Liver (tissue), 9 donors: ENCODE measurements around the gene TRPC4. TPM values are rescaled to one million over a fixed set of nuclear protein-coding genes. Genes with fewer than 3 reads are reported as not detected.

Experiments used
- DNase-seq: peaks from one replicate; pipeline ENCODE4 v3.0.0-alpha.2; 2017; ENCODE audit warnings: low spot score
- H3K27ac ChIP-seq, 2 donors: one replicate each; pipeline ENCODE4 v1.7.0; 2013; ENCODE audit warnings: inconsistent platforms in 2 of 2, low read length in 2 of 2, control low read depth in 1 of 2, low read depth in 1 of 2, mild to moderate bottlenecking in 1 of 2
- H3K27me3 ChIP-seq, 4 donors: one replicate each; pipeline versions ENCODE4 v1.6.1 to v1.7.0; 2013; ENCODE audit warnings: low read length in 3 of 4, inconsistent platforms in 1 of 4, mild to moderate bottlenecking in 1 of 4, moderate library complexity in 1 of 4; ENCODE audit not compliant: control insufficient read depth in 4 of 4, insufficient read depth in 4 of 4
- H3K36me3 ChIP-seq, 4 donors: one replicate each; pipeline versions ENCODE4 v1.6.1 to v1.7.0; 2013; ENCODE audit warnings: low read length in 3 of 4, mild to moderate bottlenecking in 3 of 4, low read depth in 1 of 4, moderate library complexity in 1 of 4; ENCODE audit not compliant: control insufficient read depth in 4 of 4, insufficient read depth in 3 of 4
- H3K4me1 ChIP-seq, 4 donors: one replicate each; pipeline versions ENCODE4 v1.6.1 to v1.7.0; 2013; ENCODE audit warnings: low read length in 3 of 4, mild to moderate bottlenecking in 3 of 4, moderate library complexity in 1 of 4; ENCODE audit not compliant: control insufficient read depth in 4 of 4, insufficient read depth in 4 of 4
- H3K4me3 ChIP-seq, 3 donors: one replicate each; pipeline versions ENCODE4 v1.6.1 to v1.7.0; 2013; ENCODE audit warnings: low read length in 3 of 3, control low read depth in 1 of 3, low read depth in 1 of 3, mild to moderate bottlenecking in 1 of 3
- H3K9ac ChIP-seq, 2 donors: one replicate each; pipeline ENCODE4 v1.7.0; 2013; ENCODE audit warnings: low read length in 2 of 2, mild to moderate bottlenecking in 2 of 2, moderate library complexity in 2 of 2, control low read depth in 1 of 2, low read depth in 1 of 2
- H3K9me3 ChIP-seq, 4 donors: one replicate each; pipeline versions ENCODE4 v1.6.1 to v1.7.0; 2013; ENCODE audit warnings: low read length in 3 of 4; ENCODE audit not compliant: control insufficient read depth in 4 of 4
- EGR1 ChIP-seq, 2 donors: IDR thresholded peaks; 2 replicates each; pipeline ENCODE4 v1.6.1; 2016 to 2018; ENCODE audit warnings: antibody characterized with exemption in 2 of 2, low read depth in 2 of 2
- FOXA1 ChIP-seq: IDR thresholded peaks from 2 replicates; pipeline ENCODE4 v1.6.1; 2016; ENCODE audit warnings: antibody characterized with exemption
- FOXA2 ChIP-seq: IDR thresholded peaks from 2 replicates; pipeline ENCODE4 v1.6.1; 2016; ENCODE audit warnings: antibody characterized with exemption
- GABPA ChIP-seq, 2 donors: IDR thresholded peaks in 1 of 2; conservative IDR thresholded peaks in 1 of 2; 2 replicates each; pipeline ENCODE4 v1.6.1; 2016; ENCODE audit warnings: antibody characterized with exemption in 2 of 2, mild to moderate bottlenecking in 1 of 2, moderate library complexity in 1 of 2
- HNF4A ChIP-seq, 2 donors: conservative IDR thresholded peaks; 2 replicates each; pipeline ENCODE4 v1.6.1; 2016; ENCODE audit warnings: antibody characterized with exemption in 2 of 2, mild to moderate bottlenecking in 2 of 2
- HNF4G ChIP-seq: IDR thresholded peaks from 2 replicates; pipeline ENCODE4 v1.6.1; 2016; ENCODE audit warnings: antibody characterized with exemption
- JUND ChIP-seq, 2 donors: IDR thresholded peaks; 2 replicates each; pipeline ENCODE4 v1.6.1; 2016; ENCODE audit warnings: antibody characterized with exemption in 2 of 2
- NR2F2 ChIP-seq: IDR thresholded peaks from 2 replicates; pipeline ENCODE4 v1.6.1; 2016; ENCODE audit warnings: antibody characterized with exemption
- RAD21 ChIP-seq, 2 donors: IDR thresholded peaks; 2 replicates each; pipeline ENCODE4 v1.6.1; 2016; ENCODE audit warnings: antibody characterized with exemption in 2 of 2, mild to moderate bottlenecking in 2 of 2
- RXRA ChIP-seq, 2 donors: IDR thresholded peaks; 2 replicates each; pipeline ENCODE4 v1.6.1; 2017 to 2018; ENCODE audit warnings: antibody characterized with exemption in 2 of 2, mild to moderate bottlenecking in 1 of 2
- SP1 ChIP-seq: IDR thresholded peaks from 2 replicates; pipeline ENCODE4 v1.6.1; 2018; ENCODE audit warnings: antibody characterized with exemption, mild to moderate bottlenecking
- TAF1 ChIP-seq: conservative IDR thresholded peaks from 2 replicates; pipeline ENCODE4 v1.6.1; 2016; ENCODE audit warnings: antibody characterized with exemption, mild to moderate bottlenecking
- YY1 ChIP-seq: IDR thresholded peaks from 2 replicates; pipeline ENCODE4 v1.6.1; 2016; ENCODE audit warnings: antibody characterized with exemption, mild to moderate bottlenecking
- WGBS: extraction: QIAGEN DNeasy Blood & Tissue Kit; methylation state at CpG from one replicate; pipeline ENCODE4 v1.1.7; 2013; 5-methylcytosine and 5-hydroxymethylcytosine counted together
- polyA plus RNA-seq, 2 donors: library from polyadenylated mRNA; stranded (reverse) in 1 of 2; unstranded in 1 of 2; fragments of 200-250 nt in 1 of 2; fragments of >200 nt in 1 of 2; fragmentation: Nextera tagmentation in 1 of 2; extraction: Ambion mirVana in 1 of 2; gene quantifications; one replicate each; pipeline versions ENCODE4 v1.2.1 to v1.2.3, GENCODE V29; 2013 to 2015
- total RNA-seq, 2 donors: library from RNA; depleted of rRNA; stranded (reverse); fragments of >200 nt; gene quantifications; one replicate each; pipeline ENCODE4 v1.2.3, GENCODE V29; 2014
- TF ChIP-seq, protein P1 (sequence below): fragments of 150-350 bp; IDR thresholded peaks from 2 replicates; pipeline ENCODE4 v1.5.1; 2017; ENCODE audit warnings: improper control_type of control experiment, low read depth, low read length; ENCODE audit not compliant: missing input control
- TF ChIP-seq, protein P2 (sequence below): IDR thresholded peaks from 2 replicates; pipeline ENCODE4 v1.6.1; 2016; ENCODE audit warnings: antibody characterized with exemption
- TF ChIP-seq, protein P3 (sequence below): IDR thresholded peaks from 2 replicates; pipeline ENCODE4 v1.6.1; 2016; ENCODE audit warnings: antibody characterized with exemption, mild to moderate bottlenecking
- TF ChIP-seq, protein P4 (sequence below): IDR thresholded peaks from 2 replicates; pipeline ENCODE4 v1.6.1; 2016; ENCODE audit warnings: antibody characterized with exemption
- TF ChIP-seq, protein P5 (sequence below): IDR thresholded peaks from 2 replicates; pipeline ENCODE4 v1.6.1; 2016; ENCODE audit warnings: antibody characterized with exemption
- donor health status: healthy.
- donor health status: healthy.
- donor health status: healthy.
- donor health status: healthy.
- donor health status: healthy.

The TRPC4 gene
- total and polyA plus RNA-seq, 4 donors, result 0.04 to 0.17 (median 0.05) TPM; not detected in 1

DNA sequence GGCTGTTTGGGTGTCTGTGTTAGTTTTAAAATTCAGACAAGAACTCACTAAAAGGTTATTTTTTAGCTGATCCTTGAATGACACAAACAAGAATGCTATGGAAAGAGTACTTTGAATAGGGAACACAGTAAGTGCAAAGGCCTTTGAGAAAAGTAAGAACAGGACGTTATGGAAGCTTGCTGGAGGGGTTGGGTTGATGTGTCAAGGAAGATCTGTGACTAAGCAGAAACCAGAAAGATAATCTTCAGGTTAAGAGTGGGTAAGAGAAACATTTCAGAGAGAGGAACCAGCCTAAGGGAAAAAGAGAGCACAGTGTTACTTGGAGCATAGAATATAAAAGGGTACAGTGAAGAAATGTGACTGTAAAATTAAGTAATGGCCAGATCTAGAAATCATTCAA, 41.2 kb upstream of the TRPC4 start:
- DNase-seq, result no peak
- Histone ChIP-seq H3K36me3 (no peaks in the 10 kb centered on the region), H3K9me3 (peaks cover 1 to 7% (median 4%) of the 10 kb centered on the region in 4 donors), H3K9ac (no peak overlapping the region), H3K4me3 (no peak overlapping the region), H3K4me1 (no peaks in the 10 kb centered on the region), H3K27ac (no peak overlapping the region), H3K27me3 (no peaks in the 10 kb centered on the region)
- TF ChIP-seq EGR1 (IDR thresholded peaks at IDR 0.05; ENCODE audit: low read depth in 2 of 2) (no peak), GABPA (IDR thresholded peaks at IDR 0.05 in 1 of 2, conservative IDR thresholded peaks at IDR 0.05 in 1 of 2) (no peak), HNF4G (no peak), SP1 (no peak), YY1 (no peak), NR2F2 (no peak), FOXA2 (no peak), JUND (IDR thresholded peaks at IDR 0.05) (no peak), FOXA1 (no peak), RAD21 (IDR thresholded peaks at IDR 0.05) (no peak), TAF1 (no peak), HNF4A (conservative IDR thresholded peaks at IDR 0.05) (no peak), RXRA (IDR thresholded peaks at IDR 0.05) (no peak)
- TF ChIP-seq, protein P1, sequence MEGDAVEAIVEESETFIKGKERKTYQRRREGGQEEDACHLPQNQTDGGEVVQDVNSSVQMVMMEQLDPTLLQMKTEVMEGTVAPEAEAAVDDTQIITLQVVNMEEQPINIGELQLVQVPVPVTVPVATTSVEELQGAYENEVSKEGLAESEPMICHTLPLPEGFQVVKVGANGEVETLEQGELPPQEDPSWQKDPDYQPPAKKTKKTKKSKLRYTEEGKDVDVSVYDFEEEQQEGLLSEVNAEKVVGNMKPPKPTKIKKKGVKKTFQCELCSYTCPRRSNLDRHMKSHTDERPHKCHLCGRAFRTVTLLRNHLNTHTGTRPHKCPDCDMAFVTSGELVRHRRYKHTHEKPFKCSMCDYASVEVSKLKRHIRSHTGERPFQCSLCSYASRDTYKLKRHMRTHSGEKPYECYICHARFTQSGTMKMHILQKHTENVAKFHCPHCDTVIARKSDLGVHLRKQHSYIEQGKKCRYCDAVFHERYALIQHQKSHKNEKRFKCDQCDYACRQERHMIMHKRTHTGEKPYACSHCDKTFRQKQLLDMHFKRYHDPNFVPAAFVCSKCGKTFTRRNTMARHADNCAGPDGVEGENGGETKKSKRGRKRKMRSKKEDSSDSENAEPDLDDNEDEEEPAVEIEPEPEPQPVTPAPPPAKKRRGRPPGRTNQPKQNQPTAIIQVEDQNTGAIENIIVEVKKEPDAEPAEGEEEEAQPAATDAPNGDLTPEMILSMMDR, result no peak
- TF ChIP-seq, protein P2, sequence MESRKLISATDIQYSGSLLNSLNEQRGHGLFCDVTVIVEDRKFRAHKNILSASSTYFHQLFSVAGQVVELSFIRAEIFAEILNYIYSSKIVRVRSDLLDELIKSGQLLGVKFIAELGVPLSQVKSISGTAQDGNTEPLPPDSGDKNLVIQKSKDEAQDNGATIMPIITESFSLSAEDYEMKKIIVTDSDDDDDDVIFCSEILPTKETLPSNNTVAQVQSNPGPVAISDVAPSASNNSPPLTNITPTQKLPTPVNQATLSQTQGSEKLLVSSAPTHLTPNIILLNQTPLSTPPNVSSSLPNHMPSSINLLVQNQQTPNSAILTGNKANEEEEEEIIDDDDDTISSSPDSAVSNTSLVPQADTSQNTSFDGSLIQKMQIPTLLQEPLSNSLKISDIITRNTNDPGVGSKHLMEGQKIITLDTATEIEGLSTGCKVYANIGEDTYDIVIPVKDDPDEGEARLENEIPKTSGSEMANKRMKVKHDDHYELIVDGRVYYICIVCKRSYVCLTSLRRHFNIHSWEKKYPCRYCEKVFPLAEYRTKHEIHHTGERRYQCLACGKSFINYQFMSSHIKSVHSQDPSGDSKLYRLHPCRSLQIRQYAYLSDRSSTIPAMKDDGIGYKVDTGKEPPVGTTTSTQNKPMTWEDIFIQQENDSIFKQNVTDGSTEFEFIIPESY, result no peak
- TF ChIP-seq, protein P3, sequence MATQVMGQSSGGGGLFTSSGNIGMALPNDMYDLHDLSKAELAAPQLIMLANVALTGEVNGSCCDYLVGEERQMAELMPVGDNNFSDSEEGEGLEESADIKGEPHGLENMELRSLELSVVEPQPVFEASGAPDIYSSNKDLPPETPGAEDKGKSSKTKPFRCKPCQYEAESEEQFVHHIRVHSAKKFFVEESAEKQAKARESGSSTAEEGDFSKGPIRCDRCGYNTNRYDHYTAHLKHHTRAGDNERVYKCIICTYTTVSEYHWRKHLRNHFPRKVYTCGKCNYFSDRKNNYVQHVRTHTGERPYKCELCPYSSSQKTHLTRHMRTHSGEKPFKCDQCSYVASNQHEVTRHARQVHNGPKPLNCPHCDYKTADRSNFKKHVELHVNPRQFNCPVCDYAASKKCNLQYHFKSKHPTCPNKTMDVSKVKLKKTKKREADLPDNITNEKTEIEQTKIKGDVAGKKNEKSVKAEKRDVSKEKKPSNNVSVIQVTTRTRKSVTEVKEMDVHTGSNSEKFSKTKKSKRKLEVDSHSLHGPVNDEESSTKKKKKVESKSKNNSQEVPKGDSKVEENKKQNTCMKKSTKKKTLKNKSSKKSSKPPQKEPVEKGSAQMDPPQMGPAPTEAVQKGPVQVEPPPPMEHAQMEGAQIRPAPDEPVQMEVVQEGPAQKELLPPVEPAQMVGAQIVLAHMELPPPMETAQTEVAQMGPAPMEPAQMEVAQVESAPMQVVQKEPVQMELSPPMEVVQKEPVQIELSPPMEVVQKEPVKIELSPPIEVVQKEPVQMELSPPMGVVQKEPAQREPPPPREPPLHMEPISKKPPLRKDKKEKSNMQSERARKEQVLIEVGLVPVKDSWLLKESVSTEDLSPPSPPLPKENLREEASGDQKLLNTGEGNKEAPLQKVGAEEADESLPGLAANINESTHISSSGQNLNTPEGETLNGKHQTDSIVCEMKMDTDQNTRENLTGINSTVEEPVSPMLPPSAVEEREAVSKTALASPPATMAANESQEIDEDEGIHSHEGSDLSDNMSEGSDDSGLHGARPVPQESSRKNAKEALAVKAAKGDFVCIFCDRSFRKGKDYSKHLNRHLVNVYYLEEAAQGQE, result no peak
- TF ChIP-seq, protein P4, sequence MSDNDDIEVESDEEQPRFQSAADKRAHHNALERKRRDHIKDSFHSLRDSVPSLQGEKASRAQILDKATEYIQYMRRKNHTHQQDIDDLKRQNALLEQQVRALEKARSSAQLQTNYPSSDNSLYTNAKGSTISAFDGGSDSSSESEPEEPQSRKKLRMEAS, result no peak
- TF ChIP-seq, protein P5, sequence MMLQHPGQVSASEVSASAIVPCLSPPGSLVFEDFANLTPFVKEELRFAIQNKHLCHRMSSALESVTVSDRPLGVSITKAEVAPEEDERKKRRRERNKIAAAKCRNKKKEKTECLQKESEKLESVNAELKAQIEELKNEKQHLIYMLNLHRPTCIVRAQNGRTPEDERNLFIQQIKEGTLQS, result no peak
- 38% methylated on average over 1 of the region's 1 CpG for WGBS
